Esophagus muscularis mucosa (tissue), 4 donors: ENCODE data around the gene KIAA0930. TPM values are rescaled to one million over a fixed set of nuclear protein-coding genes. Genes with fewer than 3 reads are reported as not detected.

ENCODE experiments used
- DNase-seq: peaks from one replicate; pipeline ENCODE4 v3.0.0-alpha.2; 2017; ENCODE audit errors: extremely low spot score
- H3K27ac ChIP-seq, 4 donors: fragments of 200-600 bp; sonication (generic); replicated peaks in 1 of 4; 1 replicate in 3 of 4; 2 replicates in 1 of 4; pipeline ENCODE4 v1.5.1; 2016 to 2019; ENCODE audit warnings: mild to moderate bottlenecking in 1 of 4
- H3K27me3 ChIP-seq, 4 donors: fragments of 200-600 bp; sonication (generic); one replicate each; pipeline versions ENCODE4 v1.5.1 to v1.6.0; 2016 to 2019
- H3K36me3 ChIP-seq, 4 donors: fragments of 200-600 bp; sonication (generic); one replicate each; pipeline ENCODE4 v1.5.1; 2016 to 2019
- H3K4me1 ChIP-seq, 4 donors: fragments of 200-600 bp; sonication (generic); one replicate each; pipeline ENCODE4 v1.5.1; 2016 to 2019
- H3K4me3 ChIP-seq, 4 donors: fragments of 200-600 bp; sonication (generic); 1 replicate in 2 of 4; 2 replicates in 2 of 4; pipeline ENCODE4 v1.5.1; 2016 to 2019; ENCODE audit warnings: mild to moderate bottlenecking in 4 of 4, moderate library complexity in 1 of 4
- H3K9me3 ChIP-seq, 4 donors: fragments of 200-600 bp; sonication (generic); 1 replicate in 3 of 4; 2 replicates in 1 of 4; pipeline ENCODE4 v1.5.1; 2016 to 2019
- CTCF ChIP-seq, 3 experiments: fragments of 200-600 bp in 2 of 3; fragments of 450-650 bp in 1 of 3; sonication (generic) in 2 of 3; IDR thresholded peaks; one replicate each; pipeline ENCODE4 v1.5.1; 2017 to 2019; ENCODE audit warnings: antibody characterized with exemption in 3 of 3, mild to moderate bottlenecking in 2 of 3, moderate library complexity in 1 of 3
- EP300 ChIP-seq: sonication (generic); formaldehyde crosslinking; IDR thresholded peaks from one replicate; pipeline ENCODE4 v1.6.1; 2017; ENCODE audit warnings: antibody characterized with exemption
- POLR2A ChIP-seq: fragments of 450-650 bp; IDR thresholded peaks from one replicate; pipeline ENCODE4 v1.6.1; 2017; ENCODE audit warnings: antibody characterized with exemption, moderate library complexity, mild to moderate bottlenecking, low read depth
- POLR2AphosphoS5 ChIP-seq, 2 donors: sonication (generic); formaldehyde crosslinking; IDR thresholded peaks; one replicate each; pipeline ENCODE4 v1.6.1; 2017; ENCODE audit warnings: antibody characterized with exemption in 2 of 2
- WGBS: methylation state at CpG from one replicate; pipeline ENCODE4 v1.1.5; 2018; 5-methylcytosine and 5-hydroxymethylcytosine counted together
- intact Hi-C: fragments of 100-400 bp; cut with DNase I; formaldehyde crosslinking; loops from one replicate; pipeline ENCODE4 v1.15.1; 2023
- total RNA-seq, 4 donors: library from RNA; depleted of rRNA; stranded (reverse); fragments of >200 nt; gene quantifications; one replicate each; pipeline versions ENCODE4 v1.1.0 to v1.2.1, GENCODE V29; 2016

KIAA0930 gene
- total RNA-seq, 4 donors from 2014 or later = 31.6 to 67.1 (median 46.8) TPM

- DNase-seq = no peak
- intact Hi-C loops = loop anchor here (1.0 to 5.0 kb wide), 2 partner anchors 166 to 283 kb away; no protein-coding TSS in a partner anchor
These were observed 28.5 kb upstream of the KIAA0930 start for GRCh38 chr22:45268958-45269844.

GRCh38 chr22:45268167-45268957 is 27.7 kb upstream of the KIAA0930 start:
- Histone ChIP-seq H3K27me3 (no peaks in the 10 kb centered on the region), H3K36me3 (no peaks in the 10 kb centered on the region), H3K4me3 (peak overlapping the region; percentile 59 to 70 (median 62)), H3K27ac (peak overlapping the region in 1 of 4 donors; percentile 46), H3K4me1 (peaks cover 33 to 60% (median 47%) of the 10 kb centered on the region in 4 donors), H3K9me3 (no peaks in the 10 kb centered on the region)
- intact Hi-C loops = loop anchor here (1.0 to 5.0 kb wide), 2 partner anchors 167 to 284 kb away; no protein-coding TSS in a partner anchor
- TF ChIP-seq CTCF (IDR thresholded peaks at IDR 0.05) = no peak
- no peak for TF ChIP-seq POLR2A
- TF ChIP-seq EP300 = no peak
- no peak for TF ChIP-seq POLR2AphosphoS5 (IDR thresholded peaks at IDR 0.05)
- no peak for DNase-seq
- 2% methylated on average over 23 of the region's 47 CpGs for WGBS

More at GRCh38 chr22:45268958-45269844, 28.5 kb upstream of the KIAA0930 start:
- TF ChIP-seq CTCF (IDR thresholded peaks at IDR 0.05) = peak; percentile 88 to 93 (median 91)
- peak; percentile 24 to 29 for TF ChIP-seq POLR2AphosphoS5 (IDR thresholded peaks at IDR 0.05)
- TF ChIP-seq EP300 = no peak
- no peaks in the 10 kb centered on the region for H3K9me3 ChIP-seq
- 4% methylated on average over 15 of the region's 60 CpGs for WGBS
- H3K4me3 ChIP-seq = peak overlapping the region; percentile 59 to 70 (median 62)
- peaks cover 26 to 52% (median 39%) of the 10 kb centered on the region in 4 donors for H3K4me1 ChIP-seq
- H3K27me3 ChIP-seq = no peaks in the 10 kb centered on the region
- peak overlapping the region in 3 of 4 donors; percentile 18 to 62 (median 38) for H3K27ac ChIP-seq
- no peaks in the 10 kb centered on the region for H3K36me3 ChIP-seq

GRCh38 chr22:45265535-45265934 is 24.8 kb upstream of the KIAA0930 start:
- TF ChIP-seq EP300 = no peak
- no peak for TF ChIP-seq POLR2A
- TF ChIP-seq POLR2AphosphoS5 (IDR thresholded peaks at IDR 0.05) = no peak
- no peak for TF ChIP-seq CTCF (IDR thresholded peaks at IDR 0.05)
- intact Hi-C loops = loop anchor here (5.0 kb wide), 1 partner anchor 287 kb away; no protein-coding TSS in a partner anchor
- no peak for DNase-seq
- H3K27me3 ChIP-seq = no peaks in the 10 kb centered on the region
- H3K4me1 ChIP-seq = peaks cover 28 to 47% (median 39%) of the 10 kb centered on the region in 4 donors
- H3K4me3 ChIP-seq = no peak overlapping the region
- H3K9me3 ChIP-seq = no peaks in the 10 kb centered on the region
- no peaks in the 10 kb centered on the region for H3K36me3 ChIP-seq
- WGBS = 63% methylated on average over 7 of the region's 7 CpGs
- H3K27ac ChIP-seq = no peak overlapping the region

GRCh38 chr22:45263463-45264269 is 23.0 kb upstream of the KIAA0930 start:
- H3K9me3 ChIP-seq = no peaks in the 10 kb centered on the region
- H3K36me3 ChIP-seq = no peaks in the 10 kb centered on the region
- DNase-seq = no peak
- peaks cover 16 to 30% (median 27%) of the 10 kb centered on the region in 4 donors for H3K4me1 ChIP-seq
- intact Hi-C loops = loop anchor here (5.0 kb wide), 1 partner anchor 161 kb away; no protein-coding TSS in a partner anchor
- H3K4me3 ChIP-seq = no peak overlapping the region
- H3K27me3 ChIP-seq = no peaks in the 10 kb centered on the region
- TF ChIP-seq EP300 (no peak), CTCF (IDR thresholded peaks at IDR 0.05) (peak; percentile 67 to 77 (median 68)), POLR2A (no peak), POLR2AphosphoS5 (IDR thresholded peaks at IDR 0.05) (peak; percentile 38 to 74)
- WGBS = 49% methylated on average over 12 of the region's 17 CpGs
- H3K27ac ChIP-seq = peak overlapping the region in 3 of 4 donors; percentile 32 to 66 (median 55)
